Mesenchymal stem cell (in vitro differentiated cells and primary cell): ENCODE data around the gene MAT1A.
"Not testable (repeated sequence)": the region's sequence is repeated elsewhere in the genome, so short reads cannot be mapped to it uniquely, and the experiment has no call there.

Experiments
- DNase-seq: peaks from one replicate; pipeline ENCODE4 v3.0.0-alpha.2; 2013
- H2AFZ ChIP-seq: one replicate; pipeline ENCODE4 v1.6.1; 2013; ENCODE audit warnings: low read depth, mild to moderate bottlenecking, control low read depth, inconsistent platforms, low read length, moderate library complexity
- H2AK5ac ChIP-seq: 2 replicates; pipeline ENCODE4 v1.6.1; 2013; ENCODE audit warnings: low read length, moderate library complexity, mild to moderate bottlenecking, inconsistent platforms; ENCODE audit not compliant: severe bottlenecking
- H2BK120ac ChIP-seq: one replicate; pipeline ENCODE4 v1.6.1; 2013; ENCODE audit warnings: low read depth, mild to moderate bottlenecking, inconsistent platforms, low read length, moderate library complexity
- H2BK12ac ChIP-seq, 2 experiments: one replicate each; pipeline ENCODE4 v1.6.1; 2013; ENCODE audit warnings: inconsistent platforms in 2 of 2, low read length in 2 of 2, mild to moderate bottlenecking in 2 of 2, moderate library complexity in 2 of 2, control low read depth in 1 of 2
- H2BK15ac ChIP-seq: one replicate; pipeline ENCODE4 v1.6.1; 2013; ENCODE audit warnings: mild to moderate bottlenecking, low read depth, inconsistent platforms; ENCODE audit not compliant: poor library complexity, severe bottlenecking
- H2BK5ac ChIP-seq: 2 replicates; pipeline ENCODE4 v1.6.1; 2013; ENCODE audit warnings: low read depth, mild to moderate bottlenecking, low read length, control low read depth, inconsistent platforms; ENCODE audit not compliant: poor library complexity, severe bottlenecking
- H3K14ac ChIP-seq, 2 experiments: one replicate each; pipeline ENCODE4 v1.6.1; 2013; ENCODE audit warnings: inconsistent platforms in 2 of 2, low read length in 2 of 2, control low read depth in 1 of 2, mild to moderate bottlenecking in 1 of 2, moderate library complexity in 1 of 2
- H3K18ac ChIP-seq, 2 experiments: one replicate each; pipeline ENCODE4 v1.6.1; 2013; ENCODE audit warnings: inconsistent platforms in 2 of 2, low read length in 2 of 2, control low read depth in 1 of 2, low read depth in 1 of 2, mild to moderate bottlenecking in 1 of 2
- H3K23ac ChIP-seq, 2 experiments: one replicate each; pipeline ENCODE4 v1.6.1; 2013; ENCODE audit warnings: inconsistent platforms in 2 of 2, low read length in 2 of 2, mild to moderate bottlenecking in 2 of 2, moderate library complexity in 2 of 2, control low read depth in 1 of 2
- H3K27ac ChIP-seq: 2 replicates; pipeline ENCODE4 v1.5.1; 2013; ENCODE audit warnings: mild to moderate bottlenecking, moderate library complexity, low read length, control low read depth, inconsistent platforms; ENCODE audit not compliant: poor library complexity, severe bottlenecking
- H3K27me3 ChIP-seq, 2 experiments: 2 replicates each; pipeline versions ENCODE4 v1.6.1 to v1.7.0; 2013; ENCODE audit warnings: low read length in 2 of 2, mild to moderate bottlenecking in 2 of 2, moderate library complexity in 2 of 2, control low read depth in 1 of 2, inconsistent platforms in 1 of 2; ENCODE audit not compliant: control insufficient read depth in 1 of 2, insufficient read depth in 1 of 2
- H3K36me3 ChIP-seq, 2 experiments: 2 replicates each; pipeline versions ENCODE4 v1.6.1 to v1.7.0; 2013; ENCODE audit warnings: low read length in 2 of 2, control low read depth in 1 of 2, inconsistent platforms in 1 of 2, low read depth in 1 of 2, mild to moderate bottlenecking in 1 of 2; ENCODE audit not compliant: insufficient read depth in 2 of 2, control insufficient read depth in 1 of 2
- H3K4ac ChIP-seq, 2 experiments: one replicate each; pipeline ENCODE4 v1.6.1; 2013; ENCODE audit warnings: inconsistent platforms in 2 of 2, low read length in 2 of 2, mild to moderate bottlenecking in 2 of 2, moderate library complexity in 2 of 2, control low read depth in 1 of 2, low read depth in 1 of 2
- H3K4me1 ChIP-seq: 2 replicates; pipeline ENCODE4 v1.6.1; 2013; ENCODE audit warnings: low read depth, low read length, control low read depth; ENCODE audit not compliant: control insufficient read depth, insufficient read depth
- H3K4me2 ChIP-seq: 2 replicates; pipeline ENCODE4 v1.6.1; 2013; ENCODE audit warnings: low read length, mild to moderate bottlenecking, inconsistent platforms; ENCODE audit not compliant: poor library complexity, severe bottlenecking
- H3K4me3 ChIP-seq, 2 experiments: 2 replicates each; pipeline versions ENCODE4 v1.5.1 to v1.7.0; 2013; ENCODE audit warnings: low read length in 2 of 2, mild to moderate bottlenecking in 2 of 2, control low read depth in 1 of 2, low read depth in 1 of 2; ENCODE audit not compliant: insufficient read depth in 1 of 2
- H3K79me1 ChIP-seq: replicated peaks from 2 replicates; pipeline ENCODE4 v1.6.1; 2013; ENCODE audit warnings: mild to moderate bottlenecking, control low read depth, low read length, inconsistent platforms; ENCODE audit not compliant: poor library complexity, severe bottlenecking
- H3K9ac ChIP-seq: 2 replicates; pipeline ENCODE4 v1.7.0; 2013; ENCODE audit warnings: mild to moderate bottlenecking, low read length, moderate library complexity
- H3K9me3 ChIP-seq: 2 replicates; pipeline ENCODE4 v1.7.0; 2013; ENCODE audit warnings: mild to moderate bottlenecking, low read length; ENCODE audit not compliant: control insufficient read depth
- H4K8ac ChIP-seq: one replicate; pipeline ENCODE4 v1.6.1; 2013; ENCODE audit warnings: inconsistent platforms, mild to moderate bottlenecking, low read length, moderate library complexity
- H4K91ac ChIP-seq: one replicate; pipeline ENCODE4 v1.6.1; 2013; ENCODE audit warnings: mild to moderate bottlenecking, low read length, inconsistent platforms
- WGBS: methylation state at CpG from one replicate; pipeline ENCODE4 v1.1.7; 2013; ENCODE audit warnings: mixed read lengths; 5-methylcytosine and 5-hydroxymethylcytosine counted together

Gene MAT1A

DNA sequence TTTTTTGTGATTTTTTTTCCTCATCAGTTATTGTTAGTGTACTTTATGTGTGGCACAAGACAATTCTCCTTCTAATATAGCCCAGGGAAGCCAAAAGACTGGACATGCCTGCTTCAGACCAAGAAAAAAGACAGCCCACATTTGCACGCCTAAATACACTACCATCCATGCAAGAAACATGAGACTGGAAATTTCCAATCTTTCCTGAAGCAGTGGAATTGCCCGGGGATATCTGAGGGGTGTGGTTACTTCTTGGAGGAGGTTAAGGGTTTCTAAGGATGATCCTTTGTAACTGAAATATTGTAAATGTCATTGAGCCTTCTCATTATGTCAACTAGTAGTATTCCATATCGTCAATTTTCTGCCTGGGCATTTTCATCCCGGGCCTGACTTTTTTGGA lies 47.1 kb downstream of the MAT1A start:
- not testable (repeated sequence) for H3K79me1 ChIP-seq, H3K9me3 ChIP-seq, H3K14ac ChIP-seq, H3K36me3 ChIP-seq, H3K9ac ChIP-seq, H3K23ac ChIP-seq, H3K4me3 ChIP-seq, H2BK5ac ChIP-seq, H2BK120ac ChIP-seq, H2BK15ac ChIP-seq, H4K91ac ChIP-seq, H3K27ac ChIP-seq, H2AK5ac ChIP-seq, H3K4ac ChIP-seq, H4K8ac ChIP-seq, H3K27me3 ChIP-seq, DNase-seq, H3K4me2 ChIP-seq, H3K18ac ChIP-seq, H2BK12ac ChIP-seq, H3K4me1 ChIP-seq, H2AFZ ChIP-seq
- WGBS: no CpG with 5 or more reads among the region's 4 CpGs

DNA sequence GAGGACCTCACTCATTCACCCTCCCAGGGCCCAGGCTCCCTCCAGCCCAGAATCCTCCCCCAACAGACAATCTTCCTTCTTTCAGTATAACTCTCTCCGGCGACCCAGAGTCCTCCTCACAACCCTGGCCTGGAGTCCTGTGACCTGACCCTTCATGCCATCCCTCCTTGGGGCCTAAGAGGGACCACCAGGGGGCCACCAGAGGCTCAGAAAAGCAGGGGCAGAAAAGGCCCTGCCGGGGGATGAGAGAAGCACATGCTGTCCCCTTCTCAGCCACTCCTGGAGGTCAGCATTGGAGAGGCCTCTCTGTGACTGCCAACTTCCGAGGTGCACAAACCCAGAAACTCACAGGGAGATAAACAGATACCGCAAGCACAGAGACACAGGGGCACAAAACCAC lies 53.0 kb downstream of the MAT1A start:
- H3K79me1 ChIP-seq, H3K18ac ChIP-seq, H3K36me3 ChIP-seq, DNase-seq, H3K27me3 ChIP-seq, H3K9ac ChIP-seq, H2BK120ac ChIP-seq, H3K4me3 ChIP-seq, H2AFZ ChIP-seq, H2AK5ac ChIP-seq, H4K8ac ChIP-seq, H3K4me1 ChIP-seq, H4K91ac ChIP-seq, H2BK5ac ChIP-seq, H3K23ac ChIP-seq, H2BK12ac ChIP-seq, H3K4ac ChIP-seq, H3K4me2 ChIP-seq, H3K14ac ChIP-seq, H3K9me3 ChIP-seq, H3K27ac ChIP-seq, H2BK15ac ChIP-seq: not testable (repeated sequence)
- 90% methylated on average over 2 of the region's 5 CpGs for WGBS

DNA sequence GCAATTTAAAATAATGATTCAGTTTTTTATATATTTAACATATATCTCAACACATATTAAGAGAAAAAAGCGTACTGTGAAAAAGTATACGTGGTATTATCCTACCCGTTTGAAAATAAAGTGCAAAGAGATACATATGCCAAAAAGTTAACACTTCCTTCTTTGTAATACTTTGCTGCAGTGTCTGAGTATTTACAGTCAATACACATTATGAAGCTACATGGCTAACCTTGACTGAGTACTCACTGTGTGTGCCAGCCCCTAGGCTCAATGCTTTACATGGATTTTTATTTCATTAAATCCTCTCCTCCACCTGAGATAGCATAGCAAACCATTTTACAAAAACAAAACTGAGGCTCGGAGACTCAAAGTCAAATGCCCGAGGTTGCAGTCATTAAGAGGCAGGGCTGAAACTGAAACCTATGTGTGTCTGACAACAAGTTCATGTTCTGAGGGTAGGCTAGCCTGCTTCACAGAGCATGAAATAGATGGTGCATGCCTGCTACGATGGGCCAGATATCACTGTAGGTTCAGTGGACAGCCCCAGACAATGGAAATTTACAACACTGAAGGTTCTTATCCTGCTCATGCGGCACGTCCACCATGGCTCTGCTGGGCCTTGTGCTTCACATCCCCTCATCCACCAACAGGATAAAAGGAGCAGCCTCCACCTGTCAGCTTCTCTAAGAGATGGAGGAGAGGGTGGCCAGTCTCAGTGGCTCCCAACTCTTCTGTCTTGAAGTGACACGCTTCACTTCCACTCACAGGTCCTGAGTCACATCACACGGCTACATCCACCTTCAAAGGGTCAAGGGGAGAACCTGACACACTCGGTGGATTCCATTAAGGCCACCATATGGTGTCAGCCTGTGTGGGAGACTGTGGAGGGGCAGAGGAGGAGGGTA lies 54.9 kb downstream of the MAT1A start:
- not testable (repeated sequence) for H3K14ac ChIP-seq, H2BK15ac ChIP-seq, H2BK12ac ChIP-seq, H3K23ac ChIP-seq, H3K18ac ChIP-seq, H3K4me1 ChIP-seq, H2BK120ac ChIP-seq, H4K8ac ChIP-seq, H3K4me3 ChIP-seq, H3K9me3 ChIP-seq, H3K36me3 ChIP-seq, DNase-seq, H4K91ac ChIP-seq, H3K27me3 ChIP-seq, H2AFZ ChIP-seq, H3K27ac ChIP-seq, H2BK5ac ChIP-seq, H3K9ac ChIP-seq, H3K4ac ChIP-seq, H2AK5ac ChIP-seq, H3K4me2 ChIP-seq, H3K79me1 ChIP-seq
- 97% methylated on average over 5 of the region's 11 CpGs for WGBS

DNA sequence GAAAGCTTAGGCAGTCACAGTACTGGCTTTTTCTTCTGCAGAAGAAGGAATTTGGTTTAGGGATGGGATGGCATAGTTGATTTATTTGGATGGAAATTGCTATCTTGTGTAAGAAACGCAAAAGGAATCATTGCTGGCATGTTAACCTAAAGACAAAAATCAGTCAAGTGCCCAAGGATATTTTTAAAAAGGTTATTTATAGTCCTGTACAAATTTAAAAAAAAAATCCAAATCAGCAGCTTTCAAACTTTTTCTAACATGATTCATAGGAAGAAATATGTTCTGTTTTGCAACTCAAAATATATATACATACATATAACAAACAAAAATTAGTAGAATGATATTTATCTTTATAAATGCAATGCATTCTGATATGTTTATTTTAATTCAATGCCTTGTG lies 55.6 kb downstream of the MAT1A start:
- not testable (repeated sequence) for H2AK5ac ChIP-seq, H3K79me1 ChIP-seq, H3K18ac ChIP-seq, H3K4me1 ChIP-seq, H3K4me3 ChIP-seq, H3K14ac ChIP-seq, H3K9me3 ChIP-seq, H3K23ac ChIP-seq, H3K4me2 ChIP-seq, DNase-seq, H3K27ac ChIP-seq, H4K91ac ChIP-seq, H3K4ac ChIP-seq, H2AFZ ChIP-seq, H4K8ac ChIP-seq, H3K27me3 ChIP-seq, H3K9ac ChIP-seq, H2BK5ac ChIP-seq, H2BK15ac ChIP-seq, H2BK12ac ChIP-seq, H3K36me3 ChIP-seq, H2BK120ac ChIP-seq
- 80% methylated on average over 1 of the region's 1 CpG for WGBS
